AML-193 (cell line): ENCODE measurements around the gene CDH4.

ENCODE experiments used
- DNase-seq, 2 experiments: peaks; one replicate each; lab custom pipeline; 2025; lab: John Stamatoyannopoulos, UW

The CDH4 gene

GRCh38 chr20:61608275-61609085, 356.4 kb downstream of the CDH4 start:
- DNase-seq = no peak

- no peak for DNase-seq
Measured at GRCh38 chr20:61609461-61609860, 357.4 kb downstream of the CDH4 start.

- no peak for DNase-seq
Measured at GRCh38 chr20:61611401-61612180, 359.5 kb downstream of the CDH4 start.

GRCh38 chr20:61613917-61614705, 362.1 kb downstream of the CDH4 start:
- no peak for DNase-seq

- no peak for DNase-seq
Measured at GRCh38 chr20:61614706-61615100, 362.6 kb downstream of the CDH4 start.

GRCh38 chr20:61615806-61616205, 363.7 kb downstream of the CDH4 start:
- DNase-seq = no peak

- DNase-seq = no peak
Measured at GRCh38 chr20:61619751-61620150, 367.7 kb downstream of the CDH4 start.

GRCh38 chr20:61620174-61620573, 368.1 kb downstream of the CDH4 start:
- no peak for DNase-seq

GRCh38 chr20:61621035-61621730, 369.1 kb downstream of the CDH4 start:
- DNase-seq = no peak

- no peak for DNase-seq
Measured at GRCh38 chr20:61621852-61622251, 369.8 kb downstream of the CDH4 start.

- no peak for DNase-seq
Measured at GRCh38 chr20:61623451-61623850, 371.4 kb downstream of the CDH4 start.

- DNase-seq = no peak
Measured at GRCh38 chr20:61625246-61625645, 373.2 kb downstream of the CDH4 start.

GRCh38 chr20:61626412-61626811, 374.4 kb downstream of the CDH4 start:
- no peak for DNase-seq

GRCh38 chr20:61627791-61628415, 375.8 kb downstream of the CDH4 start:
- no peak for DNase-seq

- DNase-seq = no peak
Measured at GRCh38 chr20:61628480-61628879, 376.4 kb downstream of the CDH4 start.

- no peak for DNase-seq
Measured at GRCh38 chr20:61628901-61629601, 377.0 kb downstream of the CDH4 start.

- no peak for DNase-seq
Measured at GRCh38 chr20:61629602-61630390, 377.7 kb downstream of the CDH4 start.

- no peak for DNase-seq
Measured at GRCh38 chr20:61630391-61630650, 378.3 kb downstream of the CDH4 start.

GRCh38 chr20:61630816-61631215, 378.8 kb downstream of the CDH4 start:
- no peak for DNase-seq

- no peak for DNase-seq
Measured at GRCh38 chr20:61631751-61632150, 379.7 kb downstream of the CDH4 start.
